ENCODE measurements around the gene PTPRG. TPM values are rescaled to one million over a fixed set of nuclear protein-coding genes. Genes with fewer than 3 reads are reported as not detected.

PTPRG gene
- total and polyA plus RNA-seq, 2 experiments from 2014 or later, result 24.4 to 131 TPM

- Histone ChIP-seq H3K4me1 (ENCODE audit: insufficient read depth) (peaks cover 3% of the 10 kb centered on the region; the same call in 1 of the 2 replicates), H2AFZ (no peak overlapping the region), H3K27me3 (ENCODE audit: insufficient read depth) (no peaks in the 10 kb centered on the region), H3K27ac (ENCODE audit: low read depth) (no peak overlapping the region), H3K79me2 (replicated peaks; ENCODE audit: insufficient read depth) (peaks cover 30% of the 10 kb centered on the region), H3K9me2 (ENCODE audit: insufficient read depth) (no peaks in the 10 kb centered on the region; the same call in 1 of the 2 replicates), H3K4me3 (no peak overlapping the region), H4K20me1 (replicated peaks; ENCODE audit: insufficient read depth) (peaks cover 9% of the 10 kb centered on the region; the same call in 1 of the 2 replicates), H3K4me2 (no peak overlapping the region), H3F3A (replicated peaks; ENCODE audit: low read depth) (peaks cover 5% of the 10 kb centered on the region; the same call in 1 of the 2 replicates), H3K36me3 (ENCODE audit: insufficient read depth) (no peaks in the 10 kb centered on the region)
- Mint-ChIP-seq H3K4me3 (no peak overlapping the region), H3K4me1 (peaks cover 10% of the 10 kb centered on the region), H3K27me3 (ENCODE audit: insufficient read depth, low read depth, poor library complexity) (peaks cover 2% of the 10 kb centered on the region), H3K27ac (no peak overlapping the region), H3K9me3 (peaks cover 11% of the 10 kb centered on the region; the same call in 2 of the 3 replicates), H3K36me3 (ENCODE audit: low read depth) (peaks cover 37% of the 10 kb centered on the region)
- no peak for TF ChIP-seq JUNB (IDR thresholded peaks at IDR 0.05; ENCODE audit: unreplicated experiment)
- TF ChIP-seq POLR2AphosphoS5 (IDR thresholded peaks at IDR 0.05; ENCODE audit: low read depth), result no peak
- no peak for TF ChIP-seq ETS1 (IDR thresholded peaks at IDR 0.05)
- TF ChIP-seq ZNF114 (CRISPR knock-in tag; IDR thresholded peaks at IDR 0.05), result no peak
- no peak for TF ChIP-seq EZH2phosphoT487 (IDR thresholded peaks at IDR 0.05; ENCODE audit: unreplicated experiment)
- no peak for TF ChIP-seq ZNF331 (CRISPR knock-in tag; IDR thresholded peaks at IDR 0.05; ENCODE audit: low read depth)
- no peak for TF ChIP-seq ZNF462 (CRISPR knock-in tag; IDR thresholded peaks at IDR 0.05)
- no peak for TF ChIP-seq EZH2 (IDR thresholded peaks at IDR 0.05; ENCODE audit: low read depth, unreplicated experiment)
- no peak for TF ChIP-seq CTCF (conservative IDR thresholded peaks at IDR 0.05; ENCODE audit: low read depth in 2 of 2)
- TF ChIP-seq REST (IDR thresholded peaks at IDR 0.05; ENCODE audit: unreplicated experiment), result no peak
- ATAC-seq, result no peak
- DNase-seq (ENCODE audit: low spot score), result no peak
These were observed 450.3 kb downstream of the PTPRG start for GRCh38 chr3:62011666-62012065.

All from GM23338 (cell line).